ENCODE data around the gene ISLR. TPM values are rescaled to one million over a fixed set of nuclear protein-coding genes. Genes with fewer than 3 reads are reported as not detected.

ISLR gene
- total and polyA plus RNA-seq, 2 donors = 82.1 to 110 TPM

Small RNA genes within 50 kb of the gene (small RNA-seq; reads per million reads assigned to genes)
- not detected for gene RF00017

Other genes starting within 250 kb of the ISLR start
- 56.2 TPM for gene LOXL1, start 247.2 kb upstream of the ISLR start, total RNA-seq
- gene LOXL1, start 247.2 kb upstream of the ISLR start, polyA plus RNA-seq = 57.9 TPM
- gene STOML1, start 181.4 kb upstream of the ISLR start, total RNA-seq = 8.4 TPM
- gene STOML1, start 181.4 kb upstream of the ISLR start, polyA plus RNA-seq = 25.5 TPM
- gene PML, start 179.0 kb upstream of the ISLR start, total RNA-seq = 22.3 TPM
- 36.5 TPM for gene PML, start 179.0 kb upstream of the ISLR start, polyA plus RNA-seq
- gene GOLGA6A, start 91.2 kb upstream of the ISLR start, total RNA-seq = not detected
- 0.06 TPM for gene GOLGA6A, start 91.2 kb upstream of the ISLR start, polyA plus RNA-seq
- gene ISLR2, start 43.1 kb upstream of the ISLR start, total RNA-seq = 2.9 TPM
- gene ISLR2, start 43.1 kb upstream of the ISLR start, polyA plus RNA-seq = 2.0 TPM
- gene STRA6, start 29.1 kb downstream of the ISLR start, total RNA-seq = 21.9 TPM
- gene STRA6, start 29.1 kb downstream of the ISLR start, polyA plus RNA-seq = 2.2 TPM
- gene CCDC33, start 62.6 kb downstream of the ISLR start, total RNA-seq = 0.42 TPM
- gene CCDC33, start 62.6 kb downstream of the ISLR start, polyA plus RNA-seq = 0.25 TPM
- gene CYP11A1, start 193.9 kb downstream of the ISLR start, total RNA-seq = 0.21 TPM
- gene CYP11A1, start 193.9 kb downstream of the ISLR start, polyA plus RNA-seq = 0.38 TPM